OCI-LY3 (cell line): ENCODE measurements around the gene TRIM58.

Source experiments
- H2AFZ ChIP-seq: fragments of 200-600, 300-600 bp; shearing (Covaris generic); 2 replicates; pipeline ENCODE4 v1.6.0; 2014; ENCODE audit warnings: antibody characterized with exemption, low read depth, low read length
- H3K27ac ChIP-seq: fragments of 200-600, 300-600 bp; sonication (generic); 2 replicates; pipeline ENCODE4 v1.5.1; 2014; ENCODE audit warnings: mild to moderate bottlenecking, low read length, moderate library complexity, mixed read lengths
- H3K27me3 ChIP-seq: fragments of 200-600, 300-600 bp; sonication (generic); 2 replicates; pipeline ENCODE4 v1.6.1; 2014; ENCODE audit warnings: low read depth, low read length, mixed read lengths
- H3K36me3 ChIP-seq: fragments of 200-600, 300-600 bp; sonication (generic); replicated peaks from 2 replicates; pipeline ENCODE3; 2014; ENCODE audit warnings: low read depth, low read length, mixed read lengths
- H3K4me1 ChIP-seq: fragments of 300-600, 200-600 bp; sonication (generic); 2 replicates; pipeline ENCODE4 v1.6.1; 2014; ENCODE audit warnings: low read length, mixed read lengths
- H3K4me2 ChIP-seq: fragments of 200-600, 300-600 bp; sonication (generic); 2 replicates; pipeline ENCODE4 v1.6.1; 2014; ENCODE audit warnings: low read length, mixed read lengths
- H3K4me3 ChIP-seq: fragments of 300-600, 200-600 bp; sonication (generic); 2 replicates; pipeline ENCODE4 v1.5.1; 2014; ENCODE audit warnings: antibody characterized with exemption, mild to moderate bottlenecking, low read length, moderate library complexity
- H3K79me2 ChIP-seq: fragments of 300-600, 200-600 bp; shearing (Covaris generic); 2 replicates; pipeline ENCODE4 v1.6.1; 2014; ENCODE audit warnings: mild to moderate bottlenecking, low read length, mixed read lengths
- H3K9ac ChIP-seq: fragments of 300-600, 200-600 bp; shearing (Covaris generic); 2 replicates; pipeline ENCODE4 v1.6.0; 2014; ENCODE audit warnings: mild to moderate bottlenecking, low read length, moderate library complexity
- H3K9me3 ChIP-seq: fragments of 200-600, 300-600 bp; shearing (Covaris generic); 2 replicates; pipeline ENCODE4 v1.6.1; 2014; ENCODE audit warnings: low read length, mixed read lengths; ENCODE audit not compliant: insufficient read depth
- H4K20me1 ChIP-seq: fragments of 200-600, 300-600 bp; sonication (generic); 2 replicates; pipeline ENCODE4 v1.6.1; 2016; ENCODE audit warnings: low read length, mixed read lengths; ENCODE audit not compliant: insufficient read depth
- CTCF ChIP-seq: fragments of 200-600, 300-600 bp; sonication (generic); IDR thresholded peaks from 2 replicates; pipeline ENCODE4 v1.5.1; 2014; ENCODE audit warnings: antibody characterized with exemption, low read length, low read depth
- EZH2phosphoT487 ChIP-seq: fragments of 200-600 bp; shearing (Covaris generic); IDR thresholded peaks from 2 replicates; pipeline ENCODE4 v1.6.1; 2018; ENCODE audit warnings: antibody characterized with exemption, mixed run types, low read depth

TRIM58 gene

GRCh38 chr1:247848346-247848745 is 8.6 kb upstream of the TRIM58 start:
- Histone ChIP-seq H3K9ac (no peak overlapping the region), H3K4me1 (no peaks in the 10 kb centered on the region), H2AFZ (no peak overlapping the region), H3K27ac (no peak overlapping the region), H4K20me1 (no peaks in the 10 kb centered on the region), H3K79me2 (no peaks in the 10 kb centered on the region), H3K36me3 (no peaks in the 10 kb centered on the region), H3K4me2 (no peak overlapping the region), H3K27me3 (peaks cover 8% of the 10 kb centered on the region; the same call in 1 of the 2 replicates), H3K4me3 (no peak overlapping the region), H3K9me3 (no peaks in the 10 kb centered on the region)
- TF ChIP-seq CTCF, result no peak
- no peak for TF ChIP-seq EZH2phosphoT487

- Histone ChIP-seq H3K4me2 (no peak overlapping the region), H3K9ac (no peak overlapping the region), H3K36me3 (no peaks in the 10 kb centered on the region), H3K9me3 (no peaks in the 10 kb centered on the region), H3K27me3 (0 out of 2 replicates have a peak, but pooled peaks cover under 1% of the 10 kb centered on the region), H3K4me3 (no peak overlapping the region), H3K79me2 (no peaks in the 10 kb centered on the region), H4K20me1 (no peaks in the 10 kb centered on the region), H3K27ac (no peak overlapping the region), H2AFZ (no peak overlapping the region), H3K4me1 (no peaks in the 10 kb centered on the region)
- TF ChIP-seq EZH2phosphoT487 (no peak), CTCF (no peak)
These were observed 7.4 kb upstream of the TRIM58 start for GRCh38 chr1:247849616-247850015.

- TF ChIP-seq CTCF (no peak), EZH2phosphoT487 (no peak)
These were observed 2.0 kb upstream of the TRIM58 start for GRCh38 chr1:247854899-247855545.

GRCh38 chr1:247855911-247856310 is 1.1 kb upstream of the TRIM58 start:
- H3K9ac ChIP-seq, result no peak overlapping the region
- H3K9me3 ChIP-seq, result no peaks in the 10 kb centered on the region
- no peaks in the 10 kb centered on the region for H3K4me1 ChIP-seq
- no peak overlapping the region for H3K4me2 ChIP-seq
- TF ChIP-seq CTCF (no peak), EZH2phosphoT487 (no peak)
- no peak overlapping the region for H3K4me3 ChIP-seq
- H3K79me2 ChIP-seq, result no peaks in the 10 kb centered on the region
- H3K36me3 ChIP-seq, result no peaks in the 10 kb centered on the region
- no peak overlapping the region for H3K27ac ChIP-seq
- H4K20me1 ChIP-seq, result no peaks in the 10 kb centered on the region
- no peak overlapping the region for H2AFZ ChIP-seq
- no peaks in the 10 kb centered on the region for H3K27me3 ChIP-seq

More at GRCh38 chr1:247854899-247855545, 2.0 kb upstream of the TRIM58 start:
- Histone ChIP-seq H3K9ac (no peak overlapping the region), H3K4me3 (no peak overlapping the region), H3K9me3 (no peaks in the 10 kb centered on the region), H3K36me3 (no peaks in the 10 kb centered on the region), H3K27me3 (no peaks in the 10 kb centered on the region), H3K4me2 (no peak overlapping the region), H3K27ac (no peak overlapping the region), H4K20me1 (no peaks in the 10 kb centered on the region), H2AFZ (no peak overlapping the region), H3K79me2 (no peaks in the 10 kb centered on the region), H3K4me1 (no peaks in the 10 kb centered on the region)
